ENCODE results near the gene SHISAL1. TPM values are rescaled to one million over a fixed set of nuclear protein-coding genes. Genes with fewer than 3 reads are reported as not detected.

SHISAL1 gene
- total RNA-seq, 3 donors from 2014 or later: 0.32 to 1.2 (median 0.33) TPM

GRCh38 chr22:44246615-44247326 is 66.0 kb downstream of the SHISAL1 start:
- TF ChIP-seq POLR2AphosphoS5 (IDR thresholded peaks at IDR 0.05) (no peak), CTCF (IDR thresholded peaks at IDR 0.05) (no peak), POLR2A (IDR thresholded peaks at IDR 0.05) (no peak)
- H3K9me3 ChIP-seq: peaks cover 9 to 10% of the 10 kb centered on the region in 2 donors
- no peaks in the 10 kb centered on the region for H3K4me1 ChIP-seq
- no peak for DNase-seq (ENCODE audit: low spot score in 2 of 2)
- H3K4me3 ChIP-seq: no peak overlapping the region
- peaks cover 0 to 18% of the 10 kb centered on the region in 2 donors for H3K27me3 ChIP-seq
- H3K27ac ChIP-seq: no peak overlapping the region
- no peaks in the 10 kb centered on the region for H3K36me3 ChIP-seq
- intact Hi-C loops (cut with DNase I; ENCODE audit: low total_unique reads): loop anchor here (10.0 kb wide), 1 partner anchor 162 kb away; no protein-coding TSS in a partner anchor

GRCh38 chr22:44245867-44246266 is 66.9 kb downstream of the SHISAL1 start:
- Histone ChIP-seq H3K9me3 (peaks cover 6 to 10% of the 10 kb centered on the region in 2 donors), H3K4me3 (no peak overlapping the region), H3K27me3 (peaks cover 0 to 18% of the 10 kb centered on the region in 2 donors), H3K27ac (no peak overlapping the region), H3K36me3 (no peaks in the 10 kb centered on the region), H3K4me1 (no peaks in the 10 kb centered on the region)
- TF ChIP-seq CTCF (IDR thresholded peaks at IDR 0.05): no peak
- TF ChIP-seq POLR2AphosphoS5 (IDR thresholded peaks at IDR 0.05): no peak
- TF ChIP-seq POLR2A (IDR thresholded peaks at IDR 0.05): no peak
- peak in 1 of 2 donors; percentile 14 for DNase-seq (ENCODE audit: low spot score in 2 of 2)
- intact Hi-C loops (cut with DNase I; ENCODE audit: low total_unique reads): loop anchor here (10.0 kb wide), 1 partner anchor 161 kb away; no protein-coding TSS in a partner anchor

GRCh38 chr22:44245438-44245837 is 67.3 kb downstream of the SHISAL1 start:
- H3K27ac ChIP-seq: no peak overlapping the region
- TF ChIP-seq POLR2A (IDR thresholded peaks at IDR 0.05) (no peak), POLR2AphosphoS5 (IDR thresholded peaks at IDR 0.05) (no peak), CTCF (IDR thresholded peaks at IDR 0.05) (no peak)
- H3K9me3 ChIP-seq: peaks cover 6 to 10% of the 10 kb centered on the region in 2 donors
- H3K4me3 ChIP-seq: no peak overlapping the region
- H3K4me1 ChIP-seq: no peaks in the 10 kb centered on the region
- peak in 1 of 2 donors; percentile 12 for DNase-seq (ENCODE audit: low spot score in 2 of 2)
- intact Hi-C loops (cut with DNase I; ENCODE audit: low total_unique reads): loop anchor here (10.0 kb wide), 1 partner anchor 161 kb away; no protein-coding TSS in a partner anchor
- H3K36me3 ChIP-seq: no peaks in the 10 kb centered on the region
- H3K27me3 ChIP-seq: peaks cover 0 to 18% of the 10 kb centered on the region in 2 donors

- intact Hi-C loops (cut with DNase I; ENCODE audit: low total_unique reads): loop anchor here (10.0 kb wide), 1 partner anchor 160 kb away; no protein-coding TSS in a partner anchor
- no peaks in the 10 kb centered on the region for H3K4me1 ChIP-seq
- TF ChIP-seq POLR2AphosphoS5 (IDR thresholded peaks at IDR 0.05) (no peak), POLR2A (IDR thresholded peaks at IDR 0.05) (no peak), CTCF (IDR thresholded peaks at IDR 0.05) (no peak)
- H3K36me3 ChIP-seq: no peaks in the 10 kb centered on the region
- no peak overlapping the region for H3K27ac ChIP-seq
- H3K9me3 ChIP-seq: peaks cover 3 to 4% of the 10 kb centered on the region in 2 donors
- H3K27me3 ChIP-seq: peaks cover 0 to 18% of the 10 kb centered on the region in 2 donors
- peak in 1 of 2 donors; percentile 5 for DNase-seq (ENCODE audit: low spot score in 2 of 2)
- H3K4me3 ChIP-seq: no peak overlapping the region
Measured at GRCh38 chr22:44244265-44244822, 68.4 kb downstream of the SHISAL1 start.

- Histone ChIP-seq H3K9me3 (no peaks in the 10 kb centered on the region), H3K4me3 (no peak overlapping the region), H3K27ac (no peak overlapping the region), H3K36me3 (no peaks in the 10 kb centered on the region), H3K4me1 (no peaks in the 10 kb centered on the region), H3K27me3 (peaks cover 0 to 18% of the 10 kb centered on the region in 2 donors)
- DNase-seq (ENCODE audit: low spot score in 2 of 2): no peak
- TF ChIP-seq POLR2A (IDR thresholded peaks at IDR 0.05) (no peak), CTCF (IDR thresholded peaks at IDR 0.05) (no peak), POLR2AphosphoS5 (IDR thresholded peaks at IDR 0.05) (no peak)
- intact Hi-C loops (cut with DNase I; ENCODE audit: low total_unique reads): loop anchor here (10.0 kb wide), 1 partner anchor 159 kb away; no protein-coding TSS in a partner anchor
Measured at GRCh38 chr22:44243761-44244160, 69.0 kb downstream of the SHISAL1 start.
